GM21786 (cell line): ENCODE measurements around the gene ICA1.

Source experiments
- ATAC-seq: cut with Tn5 transposase; IDR thresholded peaks from one replicate; pipeline ENCODE4 v1.9.1; 2021; ENCODE audit not compliant: unreplicated experiment

Gene ICA1

DNA sequence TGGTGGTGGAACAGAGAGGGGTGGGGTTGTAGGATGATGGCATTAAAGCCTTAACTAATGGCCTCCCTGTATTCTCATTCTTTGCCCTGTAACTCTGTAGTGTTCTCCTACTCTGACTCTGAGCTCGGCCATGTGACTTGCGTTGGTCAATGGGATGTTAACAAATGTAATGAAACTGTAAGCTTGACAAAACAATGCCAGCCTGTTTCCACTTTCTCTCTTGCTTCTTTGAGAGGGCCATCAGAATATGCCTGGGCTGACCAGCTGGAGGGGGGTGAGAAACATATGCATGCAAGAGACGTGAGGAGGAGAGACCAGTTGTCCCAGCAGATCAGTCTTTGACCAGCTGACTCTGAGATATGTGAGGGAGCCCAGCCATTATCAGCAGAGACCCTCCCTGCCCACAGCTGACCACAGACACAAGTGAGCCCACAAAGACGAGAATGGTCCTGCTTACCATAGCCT is 100.6 kb downstream of the ICA1 start:
- no peak for ATAC-seq

DNA sequence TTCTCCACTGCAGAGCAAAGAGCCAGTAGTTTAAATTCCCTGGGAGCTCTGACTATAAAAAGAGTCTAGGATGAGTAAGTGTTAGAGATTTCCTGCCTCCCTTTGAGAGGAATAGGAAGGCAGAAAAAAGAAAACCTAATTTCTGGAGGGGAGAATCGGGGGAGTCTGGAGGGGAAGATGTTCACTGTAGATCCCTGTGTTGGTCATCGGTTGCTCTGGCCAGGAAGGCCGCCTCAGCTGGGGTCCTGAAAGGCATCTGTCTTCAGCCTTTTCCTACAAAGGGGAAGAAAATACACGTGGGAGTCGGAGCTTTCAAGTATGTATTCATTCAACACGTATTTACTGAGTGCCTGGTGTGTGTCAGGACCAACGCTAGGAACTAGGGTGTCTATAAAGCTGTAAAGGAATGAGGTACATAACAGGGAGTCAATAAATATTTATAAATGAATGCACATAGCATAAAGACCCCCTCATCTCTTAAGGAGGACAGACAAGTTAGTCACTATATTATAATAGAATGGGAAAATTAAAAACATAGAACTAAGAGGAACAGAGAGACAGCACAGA is 101.1 kb downstream of the ICA1 start:
- no peak for ATAC-seq

DNA sequence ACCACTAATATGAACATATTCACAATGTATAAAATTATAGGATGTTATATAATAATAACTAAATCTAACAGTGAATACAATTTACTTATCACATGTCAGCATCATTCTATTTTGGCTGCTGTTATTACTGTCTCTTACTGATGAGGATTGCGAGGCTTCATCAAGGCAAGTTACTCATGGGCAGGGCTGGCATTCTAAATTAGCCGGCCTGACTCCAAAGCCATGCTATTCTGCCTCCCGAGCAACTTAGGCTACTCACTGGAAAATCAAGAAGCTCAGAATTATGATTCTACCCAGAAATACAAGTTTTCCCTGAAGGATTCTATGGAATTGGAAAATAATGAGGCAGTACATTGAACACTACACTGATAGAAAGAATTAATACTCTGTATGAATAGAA is 101.7 kb downstream of the ICA1 start:
- no peak for ATAC-seq

DNA sequence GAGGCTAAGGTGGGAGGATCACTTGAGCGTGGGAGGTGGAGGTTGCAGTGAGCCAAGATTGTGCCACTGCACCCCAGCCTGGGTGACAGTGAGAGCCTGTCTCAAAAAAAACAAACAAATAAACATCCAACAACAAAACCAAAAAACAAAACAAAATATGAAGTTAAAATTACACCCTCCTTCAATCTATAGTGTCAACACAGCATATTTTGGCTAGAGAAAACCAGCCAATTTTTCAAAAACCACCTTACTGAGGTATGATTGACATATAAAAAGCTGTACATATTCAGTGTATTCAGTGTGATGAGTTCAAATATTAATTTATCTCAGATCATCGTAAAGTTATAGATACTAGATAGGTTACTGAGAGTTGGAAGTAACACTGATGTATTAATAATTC is 102.4 kb downstream of the ICA1 start:
- ATAC-seq = no peak

DNA sequence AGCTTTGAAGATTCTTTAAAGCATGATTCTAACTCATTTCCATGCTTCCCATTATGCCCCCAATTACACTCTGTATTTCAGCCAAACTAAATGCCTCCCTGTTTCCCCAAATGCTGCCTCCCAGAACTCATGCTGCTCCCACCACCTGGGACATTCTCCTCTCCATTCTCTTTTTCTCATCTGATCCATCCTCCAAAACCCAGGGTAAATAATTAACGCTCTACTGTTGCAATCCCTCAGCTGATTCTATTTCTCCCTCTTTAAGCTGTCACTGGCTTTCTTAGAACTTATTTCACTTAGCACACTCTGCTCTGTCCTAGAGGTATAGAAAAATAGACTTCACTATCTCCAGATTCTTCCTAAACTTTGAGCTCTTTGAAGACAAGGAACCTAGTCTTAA is 104.7 kb downstream of the ICA1 start:
- ATAC-seq = no peak

DNA sequence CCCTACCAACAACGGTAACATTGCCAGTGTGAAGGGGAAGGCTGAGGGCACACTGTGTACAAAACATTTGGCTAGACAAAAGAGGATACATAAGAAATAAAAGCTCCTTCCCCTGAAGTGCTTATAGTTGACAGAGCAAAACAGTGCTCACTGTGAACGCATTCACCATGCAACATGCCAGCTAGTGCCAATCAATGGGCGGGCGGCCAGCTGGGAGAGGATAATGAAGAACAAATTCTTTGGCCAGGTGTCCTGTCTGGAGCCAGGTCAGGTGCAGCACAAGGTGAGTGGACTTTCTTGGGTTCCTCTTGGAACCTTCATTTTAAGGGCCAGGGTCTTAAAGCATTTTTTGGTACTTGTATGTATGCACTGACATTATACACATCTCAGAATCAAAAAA is 106.1 kb downstream of the ICA1 start:
- no peak for ATAC-seq

DNA sequence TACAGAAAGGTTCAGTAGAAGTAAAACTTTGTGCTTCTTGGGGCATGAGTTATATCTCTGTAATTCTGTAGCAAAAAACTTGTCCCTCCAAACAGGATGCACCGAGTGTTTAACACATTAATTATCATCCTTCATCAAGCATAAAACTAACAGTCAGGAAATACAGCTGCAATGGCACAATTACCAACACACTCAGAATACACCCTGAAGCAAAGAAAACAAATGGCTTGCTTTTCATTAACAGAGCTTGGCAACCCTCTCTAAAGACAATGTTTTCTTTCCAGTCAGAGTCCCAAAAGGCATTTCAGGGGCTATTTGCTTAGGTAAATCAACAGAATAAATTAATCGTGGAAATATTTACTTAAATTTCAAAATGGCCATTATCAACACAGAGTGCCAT is 107.7 kb downstream of the ICA1 start:
- no peak for ATAC-seq

DNA sequence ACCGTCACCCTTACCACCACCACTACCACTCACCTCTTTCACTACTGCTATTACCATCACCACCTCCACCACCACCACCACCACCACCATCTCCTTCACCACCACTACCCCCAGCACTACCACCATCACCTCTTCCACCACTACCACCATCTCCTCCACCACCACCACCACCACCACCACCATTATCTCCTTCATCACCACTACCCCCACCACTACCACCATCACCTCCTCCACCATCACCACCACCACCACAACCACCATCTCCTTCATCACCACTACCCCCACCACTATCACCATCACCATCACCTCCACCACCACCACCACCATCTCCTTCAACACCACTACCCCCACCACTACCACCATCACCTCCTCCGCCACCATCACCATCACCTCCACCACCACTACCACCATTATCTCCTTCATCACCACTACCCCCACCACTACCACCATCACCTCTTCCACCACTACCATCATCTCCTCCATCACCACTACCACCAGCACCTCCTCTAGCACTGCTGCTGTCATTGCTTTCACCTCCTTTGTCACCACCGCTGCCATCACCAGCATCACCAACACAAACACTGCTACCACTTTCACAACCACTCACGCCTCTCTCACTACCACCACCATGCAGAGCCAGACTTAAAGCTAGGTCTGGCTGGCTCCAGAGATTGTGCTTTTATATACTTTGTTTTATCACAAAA is 109.3 kb downstream of the ICA1 start:
- no peak for ATAC-seq

DNA sequence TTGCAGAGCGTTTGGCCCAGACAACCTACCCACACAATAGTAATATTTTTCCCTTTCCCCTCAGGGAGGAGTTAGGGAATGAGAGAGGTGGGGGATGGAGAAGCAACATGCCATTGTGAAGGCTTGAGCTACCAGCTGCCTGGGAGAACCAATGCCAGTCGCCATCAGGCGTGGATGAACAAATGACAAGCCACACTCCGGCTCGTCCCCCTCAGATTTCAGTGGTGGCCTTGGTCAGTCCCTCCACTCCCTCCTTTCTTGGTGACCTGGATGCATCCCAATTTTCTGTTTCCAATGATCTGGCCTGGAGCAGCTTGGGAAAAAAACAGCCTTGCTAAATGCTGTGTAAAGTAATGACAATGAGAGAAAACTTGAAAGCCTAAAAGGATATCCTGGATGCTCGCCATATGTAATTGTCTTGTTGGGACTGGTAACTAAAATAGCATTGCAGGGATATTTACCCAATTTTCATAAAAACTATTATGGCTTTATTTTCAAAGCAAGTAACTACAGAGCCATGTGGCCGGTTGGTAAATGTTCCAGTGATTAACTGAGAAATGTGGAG is 110.7 kb downstream of the ICA1 start:
- ATAC-seq = no peak

DNA sequence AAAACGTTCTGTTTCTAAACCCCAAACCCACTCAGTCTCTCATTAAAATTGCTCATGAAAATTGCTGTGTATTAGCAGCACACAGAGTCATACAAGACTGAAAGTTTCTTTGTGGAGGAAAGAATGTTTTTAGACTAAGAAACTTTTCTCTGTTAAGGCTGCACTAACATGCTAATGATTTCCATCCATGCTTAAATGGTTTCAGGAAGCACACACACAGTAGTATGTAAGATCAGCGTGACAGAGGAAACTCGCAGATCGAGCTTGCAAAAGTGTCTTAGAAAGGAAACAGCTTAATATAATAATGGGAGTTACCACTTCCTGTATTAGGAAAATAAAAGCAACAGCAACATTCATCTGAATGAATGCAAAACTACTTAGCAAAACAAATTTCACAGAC is 112.7 kb downstream of the ICA1 start:
- ATAC-seq = peak; percentile 80

DNA sequence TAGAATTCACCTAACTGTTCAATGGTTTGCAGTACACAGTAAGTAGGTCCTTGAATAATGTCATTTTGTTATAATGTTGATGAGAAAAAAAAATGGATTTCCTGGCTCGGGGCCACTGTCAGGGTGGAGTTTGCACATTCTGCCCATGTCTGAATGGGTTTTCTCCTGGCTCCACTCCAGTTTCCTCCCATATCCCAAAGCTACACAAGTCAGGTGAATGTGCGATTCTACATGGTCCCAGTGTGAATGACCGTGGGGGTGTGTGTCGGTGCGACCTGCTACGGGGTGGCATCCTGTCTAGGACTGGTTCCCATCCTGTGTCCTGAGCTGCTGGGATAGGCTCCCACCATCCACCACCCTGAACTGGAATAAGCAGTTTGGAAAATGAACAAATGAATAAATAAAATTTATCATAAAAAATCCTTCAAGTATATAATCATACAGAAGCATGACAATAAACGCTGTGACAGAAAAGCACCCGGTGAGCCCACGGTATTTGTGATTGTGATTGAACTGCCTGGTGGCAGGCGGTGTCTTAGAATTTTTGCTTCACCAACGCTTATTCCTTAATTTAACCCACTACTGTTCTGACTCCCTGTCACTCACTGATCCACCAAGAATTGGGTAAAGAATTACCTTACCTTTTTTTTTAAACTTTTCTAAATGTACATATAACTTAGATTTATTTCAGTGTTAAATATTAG is 114.1 kb downstream of the ICA1 start:
- no peak for ATAC-seq

DNA sequence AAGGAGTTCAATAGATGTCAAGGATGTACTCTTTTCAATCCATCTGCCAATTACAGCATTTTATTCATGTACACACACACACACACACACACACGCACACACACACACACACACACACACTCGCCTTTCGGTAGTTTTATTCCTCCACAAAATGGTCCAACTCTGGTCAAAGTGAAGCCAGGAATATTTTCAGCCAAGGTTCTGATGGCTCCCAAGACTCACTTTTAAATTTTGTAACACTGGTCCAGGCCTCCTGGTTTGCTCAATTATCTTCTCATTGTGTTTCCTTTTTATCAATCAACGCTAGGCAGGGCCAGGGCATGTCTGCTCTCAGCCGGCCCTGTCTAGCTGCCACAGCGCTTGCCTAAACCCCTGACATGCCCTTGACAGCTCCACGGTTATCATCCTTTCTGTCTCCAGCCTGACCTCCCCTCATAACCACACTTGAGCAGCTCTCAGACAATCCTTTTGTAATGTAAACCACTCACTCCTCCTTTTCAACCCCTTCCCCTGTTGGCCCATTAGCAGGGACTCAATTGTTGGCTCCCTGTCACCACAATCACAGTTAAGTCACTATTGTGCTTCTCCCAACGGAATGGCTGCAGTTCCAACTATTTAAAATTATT is 115.1 kb downstream of the ICA1 start:
- no peak for ATAC-seq

DNA sequence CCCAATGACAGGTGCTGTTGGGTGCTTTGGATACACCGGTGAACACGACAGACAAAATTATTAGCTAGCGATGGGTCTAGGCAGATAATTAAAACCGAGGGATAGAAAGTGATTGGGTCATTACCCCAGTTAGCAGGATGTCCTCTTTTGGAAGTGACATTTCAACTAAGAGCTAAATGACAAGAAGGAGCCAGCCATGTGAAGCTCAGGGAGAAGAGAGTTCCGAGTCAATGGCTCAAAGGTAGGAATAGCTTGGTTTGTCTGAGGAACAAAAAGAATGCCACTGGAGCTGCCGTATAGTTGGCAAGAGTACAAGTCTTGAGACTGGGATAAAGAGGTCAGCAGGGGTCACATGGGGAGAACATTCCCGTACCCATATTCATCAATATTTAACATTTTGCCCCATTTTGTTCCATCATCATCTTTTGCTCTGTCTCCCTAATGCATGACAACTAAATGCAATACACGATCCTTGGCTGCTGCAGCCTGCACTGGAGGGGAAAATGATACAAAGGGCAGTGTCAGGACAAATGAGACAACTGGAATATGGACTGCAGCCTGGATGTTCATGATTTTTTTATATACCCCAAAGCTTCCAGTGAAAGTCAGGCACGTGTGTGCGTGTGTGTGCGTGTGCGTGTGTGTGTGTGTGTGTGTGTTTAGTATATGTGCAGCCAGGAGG is 115.7 kb downstream of the ICA1 start:
- ATAC-seq = no peak

DNA sequence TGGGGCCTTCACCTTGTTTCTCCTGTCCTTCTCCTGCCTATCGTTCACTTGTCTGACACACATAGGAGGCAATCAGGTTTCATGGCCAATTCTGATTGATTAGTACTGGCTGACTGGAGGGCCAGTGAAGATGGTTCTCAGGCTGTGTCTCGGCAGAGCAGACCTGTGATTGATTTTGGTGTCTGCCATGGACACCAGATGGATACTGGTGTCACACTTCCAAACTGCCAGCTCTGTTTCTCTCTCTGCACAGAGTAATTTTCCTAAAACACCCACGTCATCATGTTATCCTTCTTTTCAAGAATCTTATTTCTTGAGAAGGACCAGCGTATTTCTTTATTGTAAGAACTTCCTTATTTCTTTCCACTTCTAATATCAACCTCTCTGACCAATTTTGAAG is 117.1 kb downstream of the ICA1 start:
- no peak for ATAC-seq

DNA sequence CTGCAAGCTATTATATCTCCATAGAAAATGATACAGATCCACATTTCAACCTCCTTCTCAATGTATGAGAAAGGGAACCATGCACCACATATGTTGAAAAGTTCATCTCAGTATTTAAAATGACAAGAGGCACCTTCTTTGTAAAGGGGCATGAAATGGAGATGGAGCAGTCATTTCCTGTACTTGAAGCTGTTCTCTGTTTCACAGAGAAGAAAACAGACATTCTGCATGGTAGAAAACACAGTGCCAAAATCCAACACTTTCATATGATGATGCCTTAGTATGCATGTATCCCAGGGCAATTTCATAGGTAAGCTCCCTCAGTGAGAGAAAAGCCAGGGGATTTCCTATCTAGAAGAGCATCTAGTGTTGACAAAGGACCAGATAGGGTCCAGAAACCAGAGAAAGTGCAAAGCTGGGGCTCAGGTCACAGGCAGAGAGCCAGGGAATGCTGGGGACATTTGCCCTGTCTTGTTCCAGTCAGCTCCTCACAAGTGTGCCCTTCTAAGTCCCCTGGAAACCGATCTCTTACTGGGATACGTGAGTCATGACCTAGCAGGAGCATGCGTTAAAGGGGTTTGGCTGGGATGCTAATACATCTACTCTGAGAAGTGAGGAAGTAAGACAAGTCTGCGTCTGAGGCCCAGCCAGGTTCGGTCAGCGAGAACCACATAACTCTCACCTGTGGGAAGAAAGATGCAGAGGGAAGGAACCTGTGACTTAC is 118.7 kb downstream of the ICA1 start:
- ATAC-seq = peak; percentile 76

DNA sequence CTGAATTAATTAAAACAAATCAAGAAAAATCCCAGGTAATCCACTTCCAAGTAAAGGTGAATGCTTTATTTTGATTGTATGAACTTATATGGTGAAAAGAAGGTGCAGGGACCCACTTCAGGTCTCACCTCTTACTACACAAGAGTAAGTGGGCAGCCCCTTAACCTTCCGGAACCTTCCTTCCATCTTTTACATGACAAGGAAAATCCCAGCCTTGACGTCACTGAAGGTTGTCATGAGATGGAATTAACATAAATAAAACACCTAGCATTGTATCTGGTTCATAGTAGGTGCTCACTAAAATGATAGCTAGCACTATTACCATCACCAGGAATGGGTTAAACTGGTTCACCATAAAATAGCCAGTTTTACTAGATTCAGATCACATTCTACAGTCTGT is 119.5 kb downstream of the ICA1 start:
- no peak for ATAC-seq

DNA sequence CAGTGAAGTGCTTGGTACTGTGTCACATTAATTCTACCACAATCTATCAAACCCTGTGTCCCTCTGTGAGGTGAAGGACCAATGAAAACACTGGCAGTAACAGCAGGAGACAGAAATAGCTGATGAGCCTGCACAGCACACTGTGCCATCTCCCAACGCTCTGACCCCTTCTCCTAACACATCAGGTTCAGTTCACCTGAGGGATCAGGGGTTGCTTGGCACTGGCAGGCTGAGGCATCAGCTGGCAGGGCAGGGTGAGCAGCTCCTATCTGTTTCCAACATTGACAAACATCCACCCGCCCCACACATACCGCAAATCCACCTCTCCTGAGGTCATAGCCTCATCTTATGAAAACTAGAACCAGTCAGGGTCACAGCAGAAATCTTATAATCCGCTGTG is 120.9 kb downstream of the ICA1 start:
- no peak for ATAC-seq

DNA sequence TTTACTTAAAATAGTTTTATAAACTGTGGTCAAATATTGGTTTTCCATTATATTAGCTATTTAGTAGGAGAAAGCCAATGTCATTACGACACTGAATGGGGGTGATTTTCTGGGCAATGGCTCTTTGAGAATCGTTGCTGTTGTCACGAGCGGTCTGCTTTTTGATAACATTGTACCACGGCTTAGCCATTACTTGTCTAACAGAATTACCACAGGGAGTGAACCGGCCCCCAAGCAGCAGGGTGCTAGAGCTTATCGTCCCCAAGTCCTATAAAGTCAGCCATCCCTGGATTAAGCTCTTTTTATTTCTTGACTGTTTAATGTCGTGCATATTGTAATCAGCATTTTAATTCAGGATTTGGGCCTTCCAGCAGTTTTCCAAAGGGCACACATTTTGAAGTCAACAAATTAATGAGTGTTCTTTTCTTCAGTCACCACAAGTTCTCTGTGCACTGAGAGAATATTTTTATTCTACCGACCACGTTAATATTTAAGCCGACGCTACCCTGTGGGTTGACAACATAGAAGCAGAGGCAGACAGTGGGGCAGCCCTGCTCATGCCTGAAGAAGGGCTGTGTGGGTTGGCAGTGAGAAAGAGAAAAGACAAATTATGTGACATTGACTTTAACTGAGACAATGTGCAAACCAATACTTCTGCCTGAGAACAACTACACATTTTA is 125.8 kb downstream of the ICA1 start:
- ATAC-seq = no peak

DNA sequence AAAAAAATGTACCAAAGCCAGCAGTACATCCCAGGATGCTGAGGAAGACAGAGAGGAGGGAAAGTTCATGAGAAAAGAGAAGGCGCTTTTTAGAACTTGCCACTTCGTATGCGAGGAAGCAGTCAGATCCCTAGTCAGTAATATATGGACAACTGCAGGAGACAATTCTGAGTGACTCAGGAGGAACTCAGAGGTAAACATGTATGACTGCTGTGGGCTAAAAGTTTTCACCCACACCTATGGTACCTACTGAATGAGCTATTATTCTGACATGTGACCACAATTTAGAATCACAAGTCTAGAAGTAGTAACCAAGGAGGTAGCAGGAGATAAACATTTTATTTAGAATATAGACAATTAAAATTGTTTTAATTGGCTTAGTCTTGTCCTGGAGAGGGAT is 126.5 kb downstream of the ICA1 start:
- no peak for ATAC-seq
